Heart left ventricle (tissue), 13 donors: ENCODE results near the gene HELZ2.
"Not testable (repeated sequence)": the region's sequence is repeated elsewhere in the genome, so short reads cannot be mapped to it uniquely, and the experiment has no call there.

Experiments used
- POLR2A ChIP-seq, 2 donors: fragments of 450-650 bp; IDR thresholded peaks; one replicate each; pipeline ENCODE4 v1.6.1; 2017; ENCODE audit warnings: antibody characterized with exemption in 2 of 2, mild to moderate bottlenecking in 2 of 2, moderate library complexity in 2 of 2
- TF ChIP-seq, protein P1 (sequence below), 12 donors: fragments of 200-600 bp; sonication (generic) in 4 of 12; IDR thresholded peaks; one replicate each; pipeline versions ENCODE4 v1.5.0 to v1.8.0; 2018 to 2022; ENCODE audit warnings: antibody characterized with exemption in 12 of 12, mild to moderate bottlenecking in 5 of 12
- donor health status: ischemic (EF 13 %, LVEDD 7.1; RV severe dilation, severe dysfunction).
- donor health status: DM: no; HTN: yes; CAD: no.
- donor health status: DM: no; HTN: no; CAD: no.
- donor health status: ischemic (EF 25% LVEDD 6.9; RV normal size, moderate dysfunction).
- donor health status: ischemic (EF 25% LVEDD 5.7; RV mildly dilated, moderate dysfunction).
- donor health status: ischemic (EF 35%, LVEDD 5.7; RV mildly dilated, moderate dysfunction).
- donor health status: nonischemic (EF 11% LVEDD 7.7; RV severe dilation, severe dysfunction).
- donor health status: DM: yes; HTN: yes; CAD: no.
- donor health status: PGD.
- donor health status: ischemic (EF 29% LVEDD 5.4; RV normal size, mild dysfunction).
- donor health status: nonischemic (EF 23%, LVEDD 6.1; RV moderate dilation, normal function).

GRCh38 chr20:63559485-63560332 is 14.3 kb downstream of the HELZ2 start:
- TF ChIP-seq, protein P1, sequence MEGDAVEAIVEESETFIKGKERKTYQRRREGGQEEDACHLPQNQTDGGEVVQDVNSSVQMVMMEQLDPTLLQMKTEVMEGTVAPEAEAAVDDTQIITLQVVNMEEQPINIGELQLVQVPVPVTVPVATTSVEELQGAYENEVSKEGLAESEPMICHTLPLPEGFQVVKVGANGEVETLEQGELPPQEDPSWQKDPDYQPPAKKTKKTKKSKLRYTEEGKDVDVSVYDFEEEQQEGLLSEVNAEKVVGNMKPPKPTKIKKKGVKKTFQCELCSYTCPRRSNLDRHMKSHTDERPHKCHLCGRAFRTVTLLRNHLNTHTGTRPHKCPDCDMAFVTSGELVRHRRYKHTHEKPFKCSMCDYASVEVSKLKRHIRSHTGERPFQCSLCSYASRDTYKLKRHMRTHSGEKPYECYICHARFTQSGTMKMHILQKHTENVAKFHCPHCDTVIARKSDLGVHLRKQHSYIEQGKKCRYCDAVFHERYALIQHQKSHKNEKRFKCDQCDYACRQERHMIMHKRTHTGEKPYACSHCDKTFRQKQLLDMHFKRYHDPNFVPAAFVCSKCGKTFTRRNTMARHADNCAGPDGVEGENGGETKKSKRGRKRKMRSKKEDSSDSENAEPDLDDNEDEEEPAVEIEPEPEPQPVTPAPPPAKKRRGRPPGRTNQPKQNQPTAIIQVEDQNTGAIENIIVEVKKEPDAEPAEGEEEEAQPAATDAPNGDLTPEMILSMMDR (IDR thresholded peaks at IDR 0.05): not testable (repeated sequence)
- TF ChIP-seq POLR2A (IDR thresholded peaks at IDR 0.05): not testable (repeated sequence)
